ENCODE measurements around the gene ZBTB42. TPM values are rescaled to one million over a fixed set of nuclear protein-coding genes. Genes with fewer than 3 reads are reported as not detected.

ZBTB42 gene
- total and polyA plus RNA-seq, 5 donors, result 5.3 to 7.7 (median 6.4) TPM

GRCh38 chr14:104791425-104791824, 9.5 kb upstream of the ZBTB42 start:
- H3K4me3 ChIP-seq (ENCODE audit: low read length), result no peak overlapping the region
- H3K27ac ChIP-seq (ENCODE audit: low read length), result no peak overlapping the region
- H3K4me1 ChIP-seq (ENCODE audit: control insufficient read depth, insufficient read depth, low read length), result peaks cover 12% of the 10 kb centered on the region
- DNase-seq (no peak), ATAC-seq (no peak)
- no peaks in the 10 kb centered on the region for H3K9me3 ChIP-seq (ENCODE audit: control insufficient read depth, low read length)
- intact Hi-C loops (cut with DNase I), result loop anchor here in 1 of 4 donors (5.0 kb wide), 1 partner anchor 34 kb away; no protein-coding TSS in a partner anchor
- 90% methylated on average over 9 of the region's 9 CpGs for WGBS
- no peaks in the 10 kb centered on the region for H3K27me3 ChIP-seq (ENCODE audit: control insufficient read depth, insufficient read depth)

GRCh38 chr14:104792101-104792884, 8.6 kb upstream of the ZBTB42 start:
- 84% methylated on average over 25 of the region's 25 CpGs for WGBS
- ATAC-seq (peak in 1 of 2 donors; percentile 3), DNase-seq (no peak)
- no peak overlapping the region for H3K27ac ChIP-seq (ENCODE audit: low read length)
- H3K9me3 ChIP-seq (ENCODE audit: control insufficient read depth, low read length), result no peaks in the 10 kb centered on the region
- intact Hi-C loops (cut with DNase I), result loop anchor here in 1 of 4 donors (5.0 kb wide), 1 partner anchor 35 kb away; no protein-coding TSS in a partner anchor
- H3K27me3 ChIP-seq (ENCODE audit: control insufficient read depth, insufficient read depth), result no peaks in the 10 kb centered on the region
- H3K4me3 ChIP-seq (ENCODE audit: low read length), result no peak overlapping the region
- H3K4me1 ChIP-seq (ENCODE audit: control insufficient read depth, insufficient read depth, low read length), result peaks cover 12% of the 10 kb centered on the region

- intact Hi-C loops (cut with DNase I), result loop anchor here in 1 of 4 donors (5.0 kb wide), 1 partner anchor 36 kb away; no protein-coding TSS in a partner anchor
- WGBS, result 82% methylated on average over 16 of the region's 16 CpGs
- Histone ChIP-seq H3K27ac (ENCODE audit: low read length) (no peak overlapping the region), H3K27me3 (ENCODE audit: control insufficient read depth, insufficient read depth) (no peaks in the 10 kb centered on the region), H3K4me3 (ENCODE audit: low read length) (no peak overlapping the region), H3K4me1 (ENCODE audit: control insufficient read depth, insufficient read depth, low read length) (peaks cover 12% of the 10 kb centered on the region), H3K9me3 (ENCODE audit: control insufficient read depth, low read length) (no peaks in the 10 kb centered on the region)
- DNase-seq (no peak), ATAC-seq (no peak)
Observed at GRCh38 chr14:104792945-104793702, 7.8 kb upstream of the ZBTB42 start.

- Histone ChIP-seq H3K27me3 (ENCODE audit: control insufficient read depth, insufficient read depth) (no peaks in the 10 kb centered on the region), H3K4me3 (ENCODE audit: low read length) (no peak overlapping the region), H3K9me3 (ENCODE audit: control insufficient read depth, low read length) (no peaks in the 10 kb centered on the region), H3K4me1 (ENCODE audit: control insufficient read depth, insufficient read depth, low read length) (peaks cover 12% of the 10 kb centered on the region), H3K27ac (ENCODE audit: low read length) (no peak overlapping the region)
- DNase-seq (no peak), ATAC-seq (no peak)
- intact Hi-C loops (cut with DNase I), result loop anchor here in 1 of 4 donors (5.0 kb wide), 1 partner anchor 36 kb away; no protein-coding TSS in a partner anchor
- WGBS, result 92% methylated on average over 2 of the region's 2 CpGs
Observed at GRCh38 chr14:104793703-104793959, 7.3 kb upstream of the ZBTB42 start.

- Histone ChIP-seq H3K27me3 (ENCODE audit: control insufficient read depth, insufficient read depth) (no peaks in the 10 kb centered on the region), H3K4me1 (ENCODE audit: control insufficient read depth, insufficient read depth, low read length) (peaks cover 12% of the 10 kb centered on the region), H3K27ac (ENCODE audit: low read length) (no peak overlapping the region), H3K9me3 (ENCODE audit: control insufficient read depth, low read length) (no peaks in the 10 kb centered on the region), H3K4me3 (ENCODE audit: low read length) (peak overlapping the region; percentile 89)
- ATAC-seq (peak in 1 of 2 donors; percentile 26), DNase-seq (peak; percentile 75 to 81 (median 79))
- WGBS, result 5% methylated on average over 15 of the region's 15 CpGs
- intact Hi-C loops (cut with DNase I), result loop anchor here in 1 of 4 donors (5.0 kb wide), 1 partner anchor 37 kb away; no protein-coding TSS in a partner anchor
Observed at GRCh38 chr14:104794099-104794498, 6.8 kb upstream of the ZBTB42 start.

GRCh38 chr14:104794631-104794992, 6.3 kb upstream of the ZBTB42 start:
- peak overlapping the region; percentile 4 for H3K27ac ChIP-seq (ENCODE audit: low read length)

GRCh38 chr14:104794993-104795780, 5.7 kb upstream of the ZBTB42 start, which contains the start of gene AKT1:
AKT1 (minus strand) TSS chr14:104795748; CDS start chr14:104792643, 3,105 bp downstream.
- no peak for ATAC-seq
- WGBS, result under 1% methylated on average over 122 of the region's 124 CpGs
- intact Hi-C loops (cut with DNase I), result loop anchor here in 1 of 4 donors (5.0 kb wide), 1 partner anchor 38 kb away; no protein-coding TSS in a partner anchor
- no peaks in the 10 kb centered on the region for H3K9me3 ChIP-seq (ENCODE audit: control insufficient read depth, low read length)
- peak within 1 kb of the TSS; percentile 93 for H3K27ac ChIP-seq (ENCODE audit: low read length)
- peaks cover 14% of the 10 kb centered on the region for H3K4me1 ChIP-seq (ENCODE audit: control insufficient read depth, insufficient read depth, low read length)
- H3K4me3 ChIP-seq (ENCODE audit: low read length), result peak within 1 kb of the TSS; percentile 89
- no peaks in the 10 kb centered on the region for H3K27me3 ChIP-seq (ENCODE audit: control insufficient read depth, insufficient read depth)
- DNase-seq, result no peak

More at GRCh38 chr14:104794631-104794992, 6.3 kb upstream of the ZBTB42 start:
- H3K4me1 ChIP-seq (ENCODE audit: control insufficient read depth, insufficient read depth, low read length), result peaks cover 12% of the 10 kb centered on the region
- intact Hi-C loops (cut with DNase I), result loop anchor here in 1 of 4 donors (5.0 kb wide), 1 partner anchor 37 kb away; no protein-coding TSS in a partner anchor
- H3K4me3 ChIP-seq (ENCODE audit: low read length), result peak overlapping the region; percentile 89
- peak; percentile 3 to 10 for ATAC-seq
- DNase-seq, result no peak
- WGBS, result 4% methylated on average over 16 of the region's 16 CpGs
- H3K9me3 ChIP-seq (ENCODE audit: control insufficient read depth, low read length), result no peaks in the 10 kb centered on the region
- no peaks in the 10 kb centered on the region for H3K27me3 ChIP-seq (ENCODE audit: control insufficient read depth, insufficient read depth)

GRCh38 chr14:104795781-104796686, 4.9 kb upstream of the ZBTB42 start:
- intact Hi-C loops (cut with DNase I), result no loop called here
- Histone ChIP-seq H3K9me3 (ENCODE audit: control insufficient read depth, low read length) (no peaks in the 10 kb centered on the region), H3K27me3 (ENCODE audit: control insufficient read depth, insufficient read depth) (no peaks in the 10 kb centered on the region), H3K4me3 (ENCODE audit: low read length) (peak overlapping the region; percentile 89), H3K4me1 (ENCODE audit: control insufficient read depth, insufficient read depth, low read length) (peaks cover 14% of the 10 kb centered on the region), H3K27ac (ENCODE audit: low read length) (peak overlapping the region; percentile 93)
- DNase-seq (peak; percentile 64 to 86 (median 86)), ATAC-seq (peak; percentile 43 to 48)
- 11% methylated on average over 55 of the region's 55 CpGs for WGBS

GRCh38 chr14:104796687-104797081, 4.2 kb upstream of the ZBTB42 start:
- H3K27me3 ChIP-seq (ENCODE audit: control insufficient read depth, insufficient read depth), result no peaks in the 10 kb centered on the region
- intact Hi-C loops (cut with DNase I), result no loop called here
- ATAC-seq (no peak), DNase-seq (no peak)
- H3K27ac ChIP-seq (ENCODE audit: low read length), result no peak overlapping the region
- no peaks in the 10 kb centered on the region for H3K9me3 ChIP-seq (ENCODE audit: control insufficient read depth, low read length)
- peaks cover 14% of the 10 kb centered on the region for H3K4me1 ChIP-seq (ENCODE audit: control insufficient read depth, insufficient read depth, low read length)
- 80% methylated on average over 6 of the region's 6 CpGs for WGBS
- no peak overlapping the region for H3K4me3 ChIP-seq (ENCODE audit: low read length)
